Activated naive CD8-positive, alpha-beta T cell (primary cell): Measurements from ENCODE around the gene PAQR4.
"Not testable (repeated sequence)": the region's sequence is repeated elsewhere in the genome, so short reads cannot be mapped to it uniquely, and the experiment has no call there.

Source experiments
- H3K27ac Mint-ChIP-seq: one replicate; pipeline ENCODE4 v1.8.0; 2021; ENCODE audit warnings: mixed read lengths
- H3K27me3 Mint-ChIP-seq: one replicate; pipeline ENCODE4 v1.8.0; 2021; ENCODE audit warnings: mixed read lengths
- H3K36me3 Mint-ChIP-seq: one replicate; pipeline ENCODE4 v1.8.0; 2021; ENCODE audit warnings: mixed read lengths
- H3K4me1 Mint-ChIP-seq: one replicate; pipeline ENCODE4 v1.8.0; 2021; ENCODE audit warnings: low read depth, mixed read lengths
- H3K4me3 Mint-ChIP-seq: one replicate; pipeline ENCODE4 v1.8.0; 2021; ENCODE audit warnings: mild to moderate bottlenecking, mixed read lengths
- H3K9me3 Mint-ChIP-seq: one replicate; pipeline ENCODE4 v1.8.0; 2021; ENCODE audit warnings: low read depth, mixed read lengths

Gene PAQR4

GRCh38 chr16:2934450-2934849, 34.7 kb upstream of the PAQR4 start:
- H3K27me3 Mint-ChIP-seq = no peaks in the 10 kb centered on the region
- H3K27ac Mint-ChIP-seq = no peak overlapping the region
- no peaks in the 10 kb centered on the region for H3K4me1 Mint-ChIP-seq
- H3K4me3 Mint-ChIP-seq = no peak overlapping the region
- H3K9me3 Mint-ChIP-seq = no peaks in the 10 kb centered on the region
- H3K36me3 Mint-ChIP-seq = peaks cover 2% of the 10 kb centered on the region

GRCh38 chr16:2936436-2937011, 32.6 kb upstream of the PAQR4 start:
- no peaks in the 10 kb centered on the region for H3K4me1 Mint-ChIP-seq
- H3K27ac Mint-ChIP-seq = no peak overlapping the region
- no peak overlapping the region for H3K4me3 Mint-ChIP-seq
- H3K36me3 Mint-ChIP-seq = peaks cover 2% of the 10 kb centered on the region
- H3K27me3 Mint-ChIP-seq = no peaks in the 10 kb centered on the region
- H3K9me3 Mint-ChIP-seq = no peaks in the 10 kb centered on the region

- Mint-ChIP-seq H3K9me3 (no peaks in the 10 kb centered on the region), H3K27ac (no peak overlapping the region), H3K4me3 (no peak overlapping the region), H3K27me3 (no peaks in the 10 kb centered on the region), H3K4me1 (no peaks in the 10 kb centered on the region), H3K36me3 (peaks cover 2% of the 10 kb centered on the region)
Measured at GRCh38 chr16:2937170-2937569, 32.0 kb upstream of the PAQR4 start.

DNA sequence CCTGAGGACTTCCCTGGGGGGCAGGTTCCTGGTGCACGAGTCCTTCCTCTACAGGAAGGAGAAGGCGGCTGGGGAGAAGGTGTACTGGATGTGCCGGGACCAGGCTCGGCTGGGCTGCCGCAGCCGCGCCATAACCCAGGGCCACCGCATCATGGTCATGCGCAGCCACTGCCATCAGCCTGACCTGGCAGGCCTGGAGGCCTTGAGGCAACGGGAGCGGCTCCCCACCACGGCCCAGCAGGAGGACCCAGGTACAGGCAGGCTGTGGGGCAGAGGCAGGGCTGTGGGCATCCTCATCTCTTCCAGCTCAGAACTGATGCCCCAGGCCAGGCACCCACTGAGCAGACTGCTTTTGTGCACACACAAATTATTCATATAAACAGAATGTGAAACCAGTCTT, 30.9 kb upstream of the PAQR4 start:
- Mint-ChIP-seq H3K36me3 (peaks cover 4% of the 10 kb centered on the region), H3K9me3 (no peaks in the 10 kb centered on the region), H3K4me3 (no peak overlapping the region), H3K27ac (no peak overlapping the region), H3K27me3 (no peaks in the 10 kb centered on the region), H3K4me1 (no peaks in the 10 kb centered on the region)

DNA sequence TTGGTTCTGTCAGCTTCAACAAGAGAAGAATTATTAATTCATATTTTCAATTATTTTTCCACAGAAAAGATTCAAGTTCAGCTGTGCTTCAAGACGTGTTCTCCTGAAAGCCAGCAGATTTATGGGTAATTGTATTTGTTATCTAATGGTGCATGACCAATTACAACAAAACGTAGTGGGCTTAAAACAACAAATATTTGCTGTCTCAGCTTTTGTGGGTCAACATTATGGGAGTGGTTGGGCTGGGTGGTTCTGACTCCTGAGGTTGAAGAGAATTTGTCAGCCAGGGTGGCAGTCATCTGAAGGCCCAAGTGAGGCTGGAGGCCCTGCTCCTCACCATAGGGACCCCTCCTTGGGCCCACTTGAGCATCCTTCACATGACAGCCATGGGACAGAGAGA, 29.2 kb upstream of the PAQR4 start:
- Mint-ChIP-seq H3K4me1 (no peaks in the 10 kb centered on the region), H3K27me3 (no peaks in the 10 kb centered on the region), H3K27ac (no peak overlapping the region), H3K36me3 (peaks cover 2% of the 10 kb centered on the region), H3K4me3 (no peak overlapping the region), H3K9me3 (no peaks in the 10 kb centered on the region)

DNA sequence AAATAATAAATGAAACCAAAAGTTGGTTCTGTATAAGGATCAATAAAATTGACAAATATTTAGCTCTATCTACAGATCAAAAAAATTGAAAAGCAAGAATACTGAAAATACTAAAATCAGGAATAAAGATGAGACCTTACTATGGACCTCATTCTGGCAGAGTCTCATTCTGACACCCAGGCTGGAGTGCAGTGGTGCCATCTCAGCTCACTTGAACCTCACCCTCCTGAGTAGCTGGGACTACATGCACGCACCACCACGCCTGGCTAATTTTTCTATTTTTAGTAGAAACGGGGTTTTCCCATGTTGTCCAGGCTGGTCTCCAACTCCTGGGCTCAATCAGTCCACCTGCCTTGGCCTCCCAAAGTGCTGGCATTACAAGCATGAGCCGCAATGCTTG, 27.1 kb upstream of the PAQR4 start:
- no peaks in the 10 kb centered on the region for H3K4me1 Mint-ChIP-seq
- H3K27ac Mint-ChIP-seq = no peak overlapping the region
- no peaks in the 10 kb centered on the region for H3K9me3 Mint-ChIP-seq
- peaks cover 3% of the 10 kb centered on the region for H3K36me3 Mint-ChIP-seq
- no peak overlapping the region for H3K4me3 Mint-ChIP-seq
- no peaks in the 10 kb centered on the region for H3K27me3 Mint-ChIP-seq

GRCh38 chr16:2943716-2944115, 25.4 kb upstream of the PAQR4 start:
- H3K27ac Mint-ChIP-seq, H3K4me3 Mint-ChIP-seq, H3K27me3 Mint-ChIP-seq, H3K9me3 Mint-ChIP-seq, H3K4me1 Mint-ChIP-seq, H3K36me3 Mint-ChIP-seq: not testable (repeated sequence)

DNA sequence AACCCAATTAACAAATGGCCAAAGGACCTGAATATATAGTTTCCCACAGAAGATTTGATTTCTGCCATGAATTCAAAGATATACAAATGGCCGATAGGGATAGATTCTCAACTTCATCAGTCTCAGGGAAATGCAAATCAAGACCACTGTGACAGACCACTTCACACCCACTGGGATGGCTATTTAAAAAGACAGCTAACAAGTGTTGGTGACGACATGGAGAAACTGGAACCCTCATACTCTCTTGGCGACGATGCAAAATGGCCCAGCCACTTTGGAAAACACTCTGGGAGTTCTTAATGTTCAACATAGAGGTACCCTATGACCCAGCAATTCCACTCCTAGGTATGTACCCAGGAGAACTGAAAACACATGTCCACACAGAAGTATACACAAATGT, 22.5 kb upstream of the PAQR4 start:
- H3K4me3 Mint-ChIP-seq = no peak overlapping the region
- H3K9me3 Mint-ChIP-seq = no peaks in the 10 kb centered on the region
- no peaks in the 10 kb centered on the region for H3K27me3 Mint-ChIP-seq
- H3K27ac Mint-ChIP-seq = no peak overlapping the region
- H3K36me3 Mint-ChIP-seq = peaks cover 4% of the 10 kb centered on the region
- H3K4me1 Mint-ChIP-seq = no peaks in the 10 kb centered on the region

- no peaks in the 10 kb centered on the region for H3K9me3 Mint-ChIP-seq
- peaks cover 3% of the 10 kb centered on the region for H3K36me3 Mint-ChIP-seq
- no peaks in the 10 kb centered on the region for H3K4me1 Mint-ChIP-seq
- H3K4me3 Mint-ChIP-seq = no peak overlapping the region
- H3K27ac Mint-ChIP-seq = no peak overlapping the region
- H3K27me3 Mint-ChIP-seq = no peaks in the 10 kb centered on the region
Measured at GRCh38 chr16:2948807-2949704, 20.1 kb upstream of the PAQR4 start.

- no peaks in the 10 kb centered on the region for H3K4me1 Mint-ChIP-seq
- no peaks in the 10 kb centered on the region for H3K9me3 Mint-ChIP-seq
- no peak overlapping the region for H3K4me3 Mint-ChIP-seq
- no peaks in the 10 kb centered on the region for H3K27me3 Mint-ChIP-seq
- peaks cover 3% of the 10 kb centered on the region for H3K36me3 Mint-ChIP-seq
- H3K27ac Mint-ChIP-seq = no peak overlapping the region
Measured at GRCh38 chr16:2949705-2950352, 19.3 kb upstream of the PAQR4 start.

DNA sequence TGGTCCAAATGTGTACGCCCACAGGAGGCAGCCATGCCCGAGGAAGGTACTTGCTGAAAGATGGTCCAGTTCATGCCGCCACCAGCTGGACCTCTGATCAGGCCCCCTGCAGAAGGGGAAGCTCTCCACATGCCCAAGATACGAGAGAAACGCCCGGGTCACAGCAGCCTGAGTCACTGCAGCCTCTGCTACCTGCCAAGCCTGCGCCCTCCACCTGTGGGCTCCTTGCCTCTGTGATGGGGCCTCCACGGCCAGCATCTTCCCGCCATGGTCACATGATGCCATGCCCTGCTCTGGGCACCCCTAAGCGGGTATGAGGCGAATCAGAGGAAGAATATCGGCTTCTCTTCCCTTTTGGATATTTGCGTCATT, 18.8 kb upstream of the PAQR4 start:
- no peaks in the 10 kb centered on the region for H3K4me1 Mint-ChIP-seq
- peaks cover 3% of the 10 kb centered on the region for H3K36me3 Mint-ChIP-seq
- no peaks in the 10 kb centered on the region for H3K9me3 Mint-ChIP-seq
- no peak overlapping the region for H3K27ac Mint-ChIP-seq
- H3K27me3 Mint-ChIP-seq = no peaks in the 10 kb centered on the region
- no peak overlapping the region for H3K4me3 Mint-ChIP-seq

- Mint-ChIP-seq H3K36me3 (peaks cover 3% of the 10 kb centered on the region), H3K9me3 (no peaks in the 10 kb centered on the region), H3K27me3 (no peaks in the 10 kb centered on the region), H3K4me3 (no peak overlapping the region), H3K27ac (no peak overlapping the region), H3K4me1 (no peaks in the 10 kb centered on the region)
Measured at GRCh38 chr16:2950773-2951172, 18.4 kb upstream of the PAQR4 start.

- H3K4me3 Mint-ChIP-seq = no peak overlapping the region
- H3K36me3 Mint-ChIP-seq = no peaks in the 10 kb centered on the region
- H3K9me3 Mint-ChIP-seq = no peaks in the 10 kb centered on the region
- peaks cover 4% of the 10 kb centered on the region for H3K27me3 Mint-ChIP-seq
- no peak overlapping the region for H3K27ac Mint-ChIP-seq
- H3K4me1 Mint-ChIP-seq = no peaks in the 10 kb centered on the region
Measured at GRCh38 chr16:2952679-2953078, 16.5 kb upstream of the PAQR4 start.

DNA sequence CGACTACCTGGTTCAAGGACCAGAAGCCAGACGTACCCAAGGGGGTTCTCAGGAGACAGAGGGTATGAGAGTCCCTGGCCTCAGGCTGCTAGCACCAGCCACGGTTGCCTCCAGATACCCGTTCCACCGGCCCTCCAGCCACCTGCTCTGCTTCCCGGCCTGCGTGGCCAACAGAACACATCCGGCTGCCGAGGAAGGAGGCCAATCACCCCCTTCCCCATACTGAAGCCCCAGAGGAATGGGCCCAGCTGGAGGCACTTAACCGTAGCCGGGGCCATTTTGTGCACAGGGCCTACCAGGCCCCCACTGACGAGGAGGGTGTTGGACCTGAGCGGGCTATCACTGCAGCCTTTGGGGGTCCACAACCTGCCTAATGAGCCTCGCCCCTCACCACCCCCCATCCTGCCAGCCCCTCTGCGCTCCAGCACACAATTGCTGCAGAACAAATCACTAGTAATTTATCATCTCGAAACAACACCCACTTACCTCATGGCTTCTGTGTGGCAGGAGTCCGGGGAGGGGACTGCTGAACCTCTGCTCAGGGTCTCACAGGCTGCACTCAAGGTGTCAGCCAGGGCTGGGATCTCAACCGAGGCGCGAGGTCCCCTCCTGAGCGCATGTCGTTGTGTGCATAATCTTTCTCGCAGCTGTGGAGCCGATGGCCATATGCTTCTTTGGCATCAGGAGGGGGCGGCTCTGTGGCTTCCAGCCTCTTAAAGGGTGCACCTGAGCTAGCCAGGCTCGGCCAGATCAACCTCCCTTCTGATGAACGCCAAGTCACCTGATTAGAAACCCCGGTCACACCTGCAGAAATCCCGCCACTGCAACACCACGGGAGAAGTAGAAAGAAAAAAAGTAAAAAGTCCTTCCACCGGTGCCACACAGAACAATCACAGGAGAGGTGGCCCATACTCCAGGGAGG, 15.2 kb upstream of the PAQR4 start:
- H3K4me3 Mint-ChIP-seq = no peak overlapping the region
- H3K27me3 Mint-ChIP-seq = peaks cover 4% of the 10 kb centered on the region
- no peaks in the 10 kb centered on the region for H3K9me3 Mint-ChIP-seq
- H3K27ac Mint-ChIP-seq = no peak overlapping the region
- H3K36me3 Mint-ChIP-seq = no peaks in the 10 kb centered on the region
- no peaks in the 10 kb centered on the region for H3K4me1 Mint-ChIP-seq
